Naive B cell (primary cell): ENCODE results near the gene CACNA1A. TPM values are rescaled to one million over a fixed set of nuclear protein-coding genes. Genes with fewer than 3 reads are reported as not detected.

Experiments used
- ATAC-seq, 2 donors: fragments of 150-1000 bp; cut with Tn5 transposase; 2 replicates each; pipeline ENCODE4 v1.10.0; 2021; ENCODE audit warnings: low read depth in 2 of 2, mild to moderate bottlenecking in 2 of 2, moderate library complexity in 2 of 2
- DNase-seq: peaks from one replicate; pipeline ENCODE4 v3.0.0; 2022
- H3K27ac Mint-ChIP-seq, 6 donors: one replicate each; pipeline ENCODE4 v1.8.0; 2020 to 2022; ENCODE audit warnings: mild to moderate bottlenecking in 6 of 6, mixed read lengths in 6 of 6, moderate library complexity in 5 of 6, inconsistent platforms in 2 of 6
- H3K27me3 Mint-ChIP-seq, 3 donors: one replicate each; pipeline ENCODE4 v1.8.0; 2021 to 2022; ENCODE audit warnings: mixed read lengths in 3 of 3, mild to moderate bottlenecking in 1 of 3
- H3K36me3 Mint-ChIP-seq, 2 donors: one replicate each; pipeline ENCODE4 v1.8.0; 2020 to 2022; ENCODE audit warnings: mixed read lengths in 2 of 2, inconsistent platforms in 1 of 2, mild to moderate bottlenecking in 1 of 2
- H3K4me1 Mint-ChIP-seq, 3 donors: one replicate each; pipeline ENCODE4 v1.8.0; 2020 to 2022; ENCODE audit warnings: mixed read lengths in 3 of 3, inconsistent platforms in 1 of 3, mild to moderate bottlenecking in 1 of 3, moderate library complexity in 1 of 3
- H3K4me3 Mint-ChIP-seq, 8 donors: one replicate each; pipeline ENCODE4 v1.8.0; 2020 to 2022; ENCODE audit warnings: mild to moderate bottlenecking in 8 of 8, mixed read lengths in 8 of 8, moderate library complexity in 8 of 8, inconsistent platforms in 2 of 8
- H3K9me3 Mint-ChIP-seq, 7 donors: one replicate each; pipeline ENCODE4 v1.8.0; 2020 to 2022; ENCODE audit warnings: mixed read lengths in 7 of 7, mild to moderate bottlenecking in 5 of 7, inconsistent platforms in 2 of 7, moderate library complexity in 1 of 7
- polyA plus RNA-seq, 6 donors: library from polyadenylated mRNA; unstranded; fragments of 300-500 nt; fragmentation: Illumina TruSeq; gene quantifications; one replicate each; pipeline ENCODE4 v1.2.3, GENCODE V29; 2021; ENCODE audit warnings: low read depth in 6 of 6

Gene CACNA1A
- polyA plus RNA-seq, 6 donors from 2014 or later, result 0.24 to 2.2 (median 1.3) TPM

DNA sequence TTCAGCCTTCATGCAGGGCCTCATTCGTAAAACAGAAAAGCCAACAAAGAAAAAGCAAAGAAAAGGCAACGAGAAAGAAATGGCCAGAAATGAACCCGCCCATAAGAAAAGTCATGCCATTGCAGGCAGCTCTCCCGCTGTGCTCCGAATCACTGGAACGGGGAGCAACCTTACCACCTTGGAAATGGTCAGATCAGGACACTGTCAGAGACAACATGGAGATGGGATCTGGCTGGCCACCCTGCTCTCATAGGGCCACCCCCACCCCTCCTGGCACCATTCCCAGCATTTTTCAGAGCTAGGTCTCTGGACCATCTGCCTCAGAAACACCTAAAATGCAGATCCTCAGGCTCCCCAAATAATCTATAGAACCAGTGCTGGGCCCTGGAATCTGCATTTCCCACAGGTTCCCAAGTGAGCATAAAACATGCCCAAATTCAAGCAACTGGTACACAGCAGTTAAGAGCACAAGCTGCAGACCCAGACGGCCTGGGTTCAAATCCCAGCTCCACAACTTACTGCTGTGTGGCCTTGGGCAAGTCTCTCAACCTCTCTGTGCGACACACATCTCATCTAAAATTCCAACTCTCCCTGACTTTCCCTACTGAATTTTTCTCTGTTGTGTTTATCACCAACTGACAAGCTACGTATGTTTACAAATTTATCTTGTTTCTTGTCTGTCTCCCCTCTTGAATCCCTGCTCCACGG, 204.5 kb downstream of the CACNA1A start:
- Mint-ChIP-seq H3K27ac (no peak overlapping the region), H3K36me3 (no peaks in the 10 kb centered on the region), H3K4me1 (peaks cover 0 to 8% (median 7%) of the 10 kb centered on the region in 3 donors), H3K9me3 (peaks cover 0 to 6% (median 0%) of the 10 kb centered on the region in 7 donors), H3K27me3 (peaks cover 51 to 69% (median 64%) of the 10 kb centered on the region in 3 donors), H3K4me3 (no peak overlapping the region)
- no peak for ATAC-seq
- no peak for DNase-seq

DNA sequence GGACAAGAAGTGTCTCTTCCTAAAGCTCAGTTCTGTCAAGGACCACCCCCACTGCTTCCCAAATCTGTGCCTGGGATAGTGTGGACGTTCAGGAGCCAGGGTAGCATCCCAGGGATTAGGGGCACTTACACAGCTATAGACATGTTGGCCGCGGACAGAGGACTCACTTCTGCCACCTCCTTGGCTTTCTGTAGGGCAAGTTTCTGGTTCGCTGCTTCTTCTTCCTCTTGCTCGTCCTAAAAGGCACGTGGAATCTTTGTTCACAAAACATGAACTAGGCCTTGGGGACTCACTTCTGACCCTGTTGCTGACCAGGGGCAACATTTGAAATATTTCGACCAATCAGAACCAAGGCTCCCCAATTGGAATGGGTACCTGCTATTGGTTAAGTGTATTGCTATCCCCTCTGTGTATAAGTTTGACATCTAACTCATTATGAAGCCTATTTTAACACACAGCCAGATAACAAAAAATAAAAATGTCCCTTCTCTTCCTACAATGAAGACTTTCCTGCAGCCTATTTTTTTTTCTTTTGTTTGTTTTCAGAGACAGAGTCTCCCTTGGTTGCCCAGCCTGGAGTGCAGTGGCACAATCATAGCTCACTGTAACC, 205.8 kb downstream of the CACNA1A start:
- DNase-seq, result no peak
- ATAC-seq, result no peak
- Mint-ChIP-seq H3K27ac (no peak overlapping the region), H3K27me3 (peaks cover 60 to 64% (median 60%) of the 10 kb centered on the region in 3 donors), H3K4me3 (no peak overlapping the region), H3K36me3 (no peaks in the 10 kb centered on the region), H3K4me1 (peaks cover 0 to 8% (median 7%) of the 10 kb centered on the region in 3 donors), H3K9me3 (peaks cover 0 to 6% (median 0%) of the 10 kb centered on the region in 7 donors)

DNA sequence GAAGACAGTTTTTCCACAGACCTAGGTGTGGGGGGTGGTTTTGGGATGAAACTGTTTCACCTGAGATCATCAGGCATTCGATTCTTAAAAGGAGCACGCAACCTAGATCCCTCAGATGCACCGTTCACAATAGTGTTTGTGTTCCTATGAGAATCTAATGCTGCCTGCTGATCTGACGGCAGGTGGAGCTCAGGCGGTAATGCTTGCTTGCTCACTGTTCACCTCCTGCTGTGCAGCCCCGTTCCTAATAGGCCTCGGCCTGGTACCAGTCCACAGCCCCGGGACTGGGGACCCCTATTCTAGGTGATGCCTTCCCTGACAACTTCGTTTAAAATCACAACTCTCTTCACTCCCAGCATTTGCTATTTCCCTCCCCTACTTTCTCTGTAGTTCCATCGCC, 206.4 kb downstream of the CACNA1A start:
- DNase-seq, result no peak
- ATAC-seq, result no peak
- Mint-ChIP-seq H3K36me3 (no peaks in the 10 kb centered on the region), H3K27me3 (peaks cover 57 to 64% (median 60%) of the 10 kb centered on the region in 3 donors), H3K4me3 (peak overlapping the region in 1 of 8 donors; percentile 62), H3K27ac (no peak overlapping the region), H3K9me3 (peaks cover 0 to 6% (median 0%) of the 10 kb centered on the region in 7 donors), H3K4me1 (peaks cover 0 to 8% (median 7%) of the 10 kb centered on the region in 3 donors)

DNA sequence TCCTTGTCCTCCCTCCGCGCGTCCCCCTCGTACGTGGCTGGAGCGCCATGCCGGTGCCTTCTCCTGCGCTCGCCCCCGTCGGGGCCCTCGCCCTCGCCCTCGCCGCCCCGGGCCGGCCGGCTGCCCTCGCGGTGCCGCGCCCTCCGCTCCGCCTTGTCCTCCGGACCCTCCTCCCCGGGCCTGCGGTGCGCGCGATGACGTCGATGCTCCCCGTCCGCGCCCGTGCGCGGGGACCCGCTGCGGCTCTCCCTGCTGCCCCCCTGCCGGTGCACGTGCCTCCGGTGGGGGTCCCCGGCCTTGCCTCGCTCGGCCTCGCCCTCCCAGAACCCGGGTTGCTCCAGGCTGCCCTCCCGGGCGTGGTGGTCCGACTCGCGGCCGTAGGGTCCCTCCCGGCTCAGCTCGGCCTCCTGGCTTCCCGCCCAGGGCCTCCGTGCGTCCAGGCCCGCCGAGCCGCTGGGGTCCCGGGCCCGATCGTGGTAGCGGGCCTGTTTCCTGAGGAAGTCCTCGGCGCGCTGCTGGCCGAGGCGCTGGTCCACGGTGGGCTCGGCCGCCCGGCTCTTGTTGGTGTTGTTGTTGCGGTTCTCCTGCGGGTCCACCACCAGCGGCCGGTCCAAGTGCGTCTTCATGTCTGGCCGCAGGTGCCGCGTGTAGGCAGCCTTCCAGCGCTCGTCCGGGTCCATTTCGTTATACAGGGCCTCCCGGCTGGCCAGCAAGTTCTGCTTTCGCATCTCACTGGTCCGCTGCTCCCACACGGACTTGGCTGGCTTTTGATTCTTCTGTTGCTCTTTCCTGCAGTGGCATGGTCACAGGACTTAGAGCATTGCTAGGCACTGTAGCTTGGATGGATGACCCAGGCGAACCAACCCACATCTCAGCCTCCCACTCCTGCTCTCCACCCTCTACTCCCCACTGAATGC, 207.5 kb downstream of the CACNA1A start:
- H3K4me3 Mint-ChIP-seq, result peak overlapping the region in 3 of 8 donors; percentile 37 to 84 (median 62)
- H3K27ac Mint-ChIP-seq, result no peak overlapping the region
- H3K9me3 Mint-ChIP-seq, result peaks cover 0 to 6% (median 0%) of the 10 kb centered on the region in 7 donors
- peaks cover 50 to 59% (median 59%) of the 10 kb centered on the region in 3 donors for H3K27me3 Mint-ChIP-seq
- ATAC-seq, result no peak
- DNase-seq, result no peak
- H3K36me3 Mint-ChIP-seq, result no peaks in the 10 kb centered on the region
- peaks cover 0 to 8% (median 7%) of the 10 kb centered on the region in 3 donors for H3K4me1 Mint-ChIP-seq

DNA sequence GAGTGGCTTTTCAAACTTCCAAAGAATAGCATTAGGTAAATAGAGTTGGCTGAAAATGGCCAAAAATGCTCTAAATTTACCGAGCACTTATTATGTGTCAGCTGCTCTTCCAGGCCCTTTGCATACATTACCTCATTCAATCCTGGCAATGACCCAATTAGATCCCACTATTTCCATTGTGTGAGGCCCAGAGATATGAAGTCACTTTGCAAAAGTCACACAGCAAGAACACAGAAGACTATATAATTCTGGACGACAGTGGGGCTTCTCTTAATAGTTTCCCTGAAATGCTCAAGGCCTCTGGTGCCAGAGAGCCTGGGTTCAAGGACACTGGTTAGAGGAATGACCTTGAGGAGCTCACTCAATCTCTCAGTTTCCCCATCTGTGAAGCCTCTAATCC, 209.3 kb downstream of the CACNA1A start:
- no peak overlapping the region for H3K4me3 Mint-ChIP-seq
- H3K36me3 Mint-ChIP-seq, result no peaks in the 10 kb centered on the region
- no peak overlapping the region for H3K27ac Mint-ChIP-seq
- peaks cover 39 to 49% (median 41%) of the 10 kb centered on the region in 3 donors for H3K27me3 Mint-ChIP-seq
- DNase-seq (no peak), ATAC-seq (no peak)
- peaks cover 0 to 8% (median 7%) of the 10 kb centered on the region in 3 donors for H3K4me1 Mint-ChIP-seq
- peaks cover 0 to 6% (median 0%) of the 10 kb centered on the region in 7 donors for H3K9me3 Mint-ChIP-seq

DNA sequence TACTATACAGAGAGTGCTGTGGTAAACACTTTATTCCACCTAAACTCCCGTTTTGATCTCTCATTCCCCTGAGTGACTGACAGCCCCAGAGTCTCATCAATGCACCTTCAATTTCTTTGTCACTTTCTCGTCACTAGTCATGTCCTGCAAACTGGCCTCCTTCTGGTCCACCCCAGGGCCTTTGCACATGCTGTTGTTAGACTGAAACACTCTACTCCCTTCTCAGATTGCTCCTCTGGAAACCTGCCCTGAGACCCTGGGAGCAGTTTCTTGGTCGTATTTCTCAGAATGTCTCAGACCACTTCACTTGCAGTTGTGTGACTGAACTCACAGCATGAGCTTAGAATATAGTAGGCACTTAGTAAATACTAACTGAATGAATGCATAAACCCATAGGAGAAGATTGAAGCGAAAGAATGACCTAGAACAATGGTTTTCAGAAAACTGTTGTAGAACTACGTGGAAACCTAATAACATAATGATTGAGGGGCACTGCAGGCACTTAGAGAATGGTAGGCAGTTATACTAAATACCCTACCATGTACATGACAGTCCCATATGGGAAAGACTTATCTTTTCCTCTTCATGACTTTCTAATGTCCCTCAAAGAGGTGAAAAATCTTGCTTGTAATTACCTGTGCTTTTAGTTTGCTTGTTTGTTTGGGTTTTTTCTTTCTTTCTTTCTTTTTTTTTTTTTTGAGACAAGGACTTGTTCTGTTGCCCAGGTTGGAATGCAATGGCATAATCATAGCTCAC, 211.3 kb downstream of the CACNA1A start:
- Mint-ChIP-seq H3K27ac (no peak overlapping the region), H3K36me3 (no peaks in the 10 kb centered on the region), H3K9me3 (peaks cover 0 to 6% (median 0%) of the 10 kb centered on the region in 7 donors), H3K27me3 (peaks cover 24 to 35% (median 27%) of the 10 kb centered on the region in 3 donors), H3K4me1 (peaks cover 0 to 8% (median 7%) of the 10 kb centered on the region in 3 donors), H3K4me3 (no peak overlapping the region)
- ATAC-seq (no peak), DNase-seq (no peak)

DNA sequence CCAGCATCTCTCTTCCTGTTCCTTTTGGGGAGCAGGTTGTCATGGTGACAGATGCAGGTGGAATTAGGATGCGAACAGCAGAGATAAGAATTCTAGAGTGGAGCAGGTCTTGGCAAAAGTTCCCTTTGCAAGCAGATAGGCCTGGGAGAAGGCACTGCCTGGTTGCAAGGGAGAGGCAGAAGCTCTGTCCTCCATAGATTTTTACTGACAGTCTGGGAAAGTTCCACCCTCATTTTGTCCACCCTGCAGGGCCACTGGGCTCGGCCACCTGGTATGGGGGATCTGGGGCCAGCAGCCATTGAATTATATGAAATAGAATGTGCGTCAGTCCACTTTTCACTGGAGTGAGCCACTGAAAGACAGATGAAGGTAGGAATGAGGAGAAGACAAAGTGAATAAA, 214.4 kb downstream of the CACNA1A start:
- H3K27me3 Mint-ChIP-seq, result peaks cover 15 to 20% (median 19%) of the 10 kb centered on the region in 3 donors

DNA sequence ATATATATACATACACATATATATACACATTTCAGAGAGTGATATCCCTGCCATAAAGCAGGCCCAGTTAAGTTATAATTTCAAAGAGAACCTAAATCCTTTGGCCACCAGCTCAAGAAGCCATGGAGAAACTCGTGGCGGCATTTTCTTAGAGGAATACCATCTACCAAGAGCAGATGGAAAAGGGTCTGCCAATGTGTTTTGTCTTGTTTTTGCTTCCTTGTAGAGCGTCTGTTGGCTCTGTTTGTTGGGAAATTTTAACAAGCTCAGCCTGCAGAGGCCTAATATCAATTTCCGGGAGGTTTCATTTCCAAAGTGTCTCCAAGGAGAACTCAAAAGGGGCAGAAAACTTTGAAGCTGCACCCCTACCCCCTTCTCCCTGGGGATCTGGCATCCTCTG, 215.5 kb downstream of the CACNA1A start:
- Mint-ChIP-seq H3K27me3 (peaks cover 10 to 20% (median 18%) of the 10 kb centered on the region in 3 donors), H3K27ac (no peak overlapping the region), H3K4me1 (no peaks in the 10 kb centered on the region), H3K9me3 (peaks cover 0 to 3% (median 0%) of the 10 kb centered on the region in 7 donors), H3K36me3 (no peaks in the 10 kb centered on the region), H3K4me3 (no peak overlapping the region)
- ATAC-seq (no peak), DNase-seq (no peak)

More for the DNA sequence above, 214.4 kb downstream of the CACNA1A start:
- no peaks in the 10 kb centered on the region for H3K36me3 Mint-ChIP-seq
- no peak overlapping the region for H3K27ac Mint-ChIP-seq
- DNase-seq (no peak), ATAC-seq (no peak)
- H3K4me3 Mint-ChIP-seq, result no peak overlapping the region
- H3K4me1 Mint-ChIP-seq, result no peaks in the 10 kb centered on the region
- H3K9me3 Mint-ChIP-seq, result peaks cover 0 to 3% (median 0%) of the 10 kb centered on the region in 7 donors

DNA sequence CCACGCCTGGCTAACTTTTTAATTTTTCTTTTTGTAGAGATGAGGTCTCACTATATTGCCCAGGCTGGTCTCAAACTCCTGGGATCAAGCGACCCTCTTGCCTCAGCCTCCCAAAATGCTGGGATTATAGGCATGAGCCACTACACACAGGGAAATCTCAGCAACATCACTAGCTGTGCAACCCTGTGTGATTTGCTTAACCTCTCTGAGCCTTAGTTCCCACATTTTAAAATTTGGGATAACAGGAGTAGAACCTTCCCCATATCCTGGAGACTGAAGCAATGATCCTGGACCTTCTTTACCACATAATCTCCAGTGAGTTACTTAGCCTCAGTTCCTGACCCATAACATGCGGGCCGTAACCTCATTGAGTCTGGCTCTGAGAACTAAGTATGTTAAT, 217.0 kb downstream of the CACNA1A start:
- Mint-ChIP-seq H3K9me3 (no peaks in the 10 kb centered on the region), H3K27ac (no peak overlapping the region)
- ATAC-seq, result no peak

DNA sequence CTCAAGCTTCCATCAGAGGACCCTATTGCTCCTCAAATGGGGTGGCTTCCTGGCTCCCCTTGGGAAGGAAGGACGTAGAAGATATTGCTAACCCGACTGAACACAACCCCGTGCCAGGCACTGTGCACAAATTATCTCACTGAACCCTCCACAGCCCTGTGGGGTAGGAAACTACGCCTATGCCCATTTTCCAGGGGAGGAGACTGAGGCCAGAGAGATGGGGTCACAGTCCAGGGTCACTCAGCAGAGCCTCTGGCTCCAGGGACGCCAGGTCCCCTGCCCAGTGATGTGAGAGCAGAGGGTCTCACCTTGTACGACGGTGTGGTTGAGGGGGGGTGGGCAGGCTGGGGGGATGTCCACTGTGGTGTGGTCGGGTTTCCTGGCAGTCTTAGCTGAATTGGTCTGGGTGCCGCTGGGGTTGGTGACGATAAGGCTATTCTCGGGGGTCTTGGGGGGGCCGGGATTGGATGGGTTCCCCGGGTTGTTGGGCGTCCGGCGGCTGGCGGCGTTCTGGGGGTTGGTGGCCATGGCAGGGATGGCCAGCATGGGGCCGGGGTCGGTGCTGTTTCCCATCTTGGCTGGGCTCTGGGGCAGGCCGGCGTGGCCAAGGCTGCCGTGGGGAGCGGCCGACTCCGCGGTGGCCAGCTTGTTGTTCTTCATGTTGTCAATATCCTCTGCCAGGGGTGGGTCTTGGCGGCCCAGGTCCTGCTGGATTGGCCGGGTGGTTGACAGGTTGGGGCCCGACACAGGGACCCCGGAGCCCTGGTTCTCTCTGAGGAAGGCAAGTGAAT, 219.9 kb downstream of the CACNA1A start:
- Mint-ChIP-seq H3K4me3 (no peak overlapping the region), H3K27ac (no peak overlapping the region), H3K4me1 (peaks cover 0 to 3% (median 0%) of the 10 kb centered on the region in 3 donors), H3K36me3 (no peaks in the 10 kb centered on the region), H3K27me3 (peaks cover 13 to 30% (median 25%) of the 10 kb centered on the region in 3 donors), H3K9me3 (no peaks in the 10 kb centered on the region)
- no peak for DNase-seq
- no peak for ATAC-seq

More for the DNA sequence above, 217.0 kb downstream of the CACNA1A start:
- Mint-ChIP-seq H3K4me1 (no peaks in the 10 kb centered on the region), H3K27me3 (peaks cover 10 to 19% (median 14%) of the 10 kb centered on the region in 3 donors), H3K36me3 (no peaks in the 10 kb centered on the region), H3K4me3 (no peak overlapping the region)
- DNase-seq, result no peak

DNA sequence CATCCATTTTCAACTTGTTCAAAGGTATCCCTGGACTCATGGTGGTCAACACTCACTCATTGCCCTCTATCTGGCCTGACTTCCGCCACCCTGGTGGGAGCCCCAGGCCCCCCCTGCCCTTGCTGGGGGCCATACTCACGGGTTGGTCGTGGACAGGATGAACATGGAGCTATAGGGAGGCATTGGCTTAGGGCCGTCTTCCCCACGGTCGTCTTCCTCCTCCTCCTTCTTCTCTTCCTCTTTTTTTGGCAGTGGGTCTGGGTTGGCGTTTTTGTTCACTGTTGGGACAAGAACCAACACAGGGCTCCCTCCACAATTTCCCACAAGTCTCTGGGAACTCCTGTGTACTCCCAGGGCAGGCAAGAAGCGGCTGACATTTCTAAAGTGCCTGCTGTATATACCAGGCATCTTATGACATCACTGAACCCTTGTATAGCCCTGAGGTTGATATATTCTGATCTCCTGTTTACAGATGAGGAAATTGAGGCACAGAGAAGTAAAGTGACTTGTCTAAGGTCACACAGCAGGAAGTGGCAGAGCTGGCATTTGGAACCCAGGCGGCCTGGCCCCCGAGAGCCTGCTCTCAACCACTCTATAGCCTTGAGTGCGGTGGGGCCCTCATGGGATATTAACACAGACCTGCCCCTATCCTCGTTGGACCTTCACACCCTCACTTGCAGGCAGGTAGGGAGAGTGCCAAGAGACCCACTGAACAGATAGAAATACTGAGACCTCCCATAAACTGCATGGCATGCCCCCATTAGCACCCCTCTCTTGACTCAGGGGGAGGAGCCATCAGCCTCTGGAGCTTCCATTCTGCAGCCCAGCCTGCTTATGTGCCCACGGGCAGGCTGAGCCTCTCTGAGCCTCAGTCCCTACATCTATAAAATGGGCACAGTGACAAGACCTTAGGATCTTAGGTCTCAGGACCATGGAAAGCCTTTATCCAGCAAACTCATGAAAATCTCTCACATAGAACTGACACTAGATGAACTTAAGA, 221.1 kb downstream of the CACNA1A start:
- peaks cover 21 to 34% (median 25%) of the 10 kb centered on the region in 3 donors for H3K27me3 Mint-ChIP-seq
- H3K9me3 Mint-ChIP-seq, result no peaks in the 10 kb centered on the region
- no peak for ATAC-seq
- no peak for DNase-seq
- H3K27ac Mint-ChIP-seq, result no peak overlapping the region
- H3K36me3 Mint-ChIP-seq, result no peaks in the 10 kb centered on the region
- peaks cover 0 to 5% (median 0%) of the 10 kb centered on the region in 3 donors for H3K4me1 Mint-ChIP-seq
- H3K4me3 Mint-ChIP-seq, result no peak overlapping the region
